GM10248 (cell line): ENCODE results near the gene POMGNT1.

Source experiments
- CTCF ChIA-PET: fragments of 300-600 bp; sonication (Branson Sonifier 250); formaldehyde crosslinking; extraction: SDS; loops from one replicate; lab custom pipeline; 2021; ENCODE audit warnings: antibody characterized with exemption; lab: Yijun Ruan, JAX
- POLR2A ChIA-PET: fragments of 350-650 bp; sonication (Branson Sonifier 250); formaldehyde crosslinking; extraction: SDS; loops from one replicate; lab custom pipeline; 2020; ENCODE audit warnings: antibody characterized with exemption; lab: Yijun Ruan, JAX
- DNase-seq: peaks from one replicate; pipeline ENCODE4 v3.0.0; 2012; ENCODE audit errors: extremely low spot score
- TF ChIP-seq, protein P1 (sequence below): IDR thresholded peaks from 2 replicates; pipeline ENCODE4 v1.5.1; 2012; ENCODE audit warnings: mild to moderate bottlenecking, low read depth; ENCODE audit errors: extremely low read depth, missing control alignments, control extremely low read depth

The POMGNT1 gene

DNA sequence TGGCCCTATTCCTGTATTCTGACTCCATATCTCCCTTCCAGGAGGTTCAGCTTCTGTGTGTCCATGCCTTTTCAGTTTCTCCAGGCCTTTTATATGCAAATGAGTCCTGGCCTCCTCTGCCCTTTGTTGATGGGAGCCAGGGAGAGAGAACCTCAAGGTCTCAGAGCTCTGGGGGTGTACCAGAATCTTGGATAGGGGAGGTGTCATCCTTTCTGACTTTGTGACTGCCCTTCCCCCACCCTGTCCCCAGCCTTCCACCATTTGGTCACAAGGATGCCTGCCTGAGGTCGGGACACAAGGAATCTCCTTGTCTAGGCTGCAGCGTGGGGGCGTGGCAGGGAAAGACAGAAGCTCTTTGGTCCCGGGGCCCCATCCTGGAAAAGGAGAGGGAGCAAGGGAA, 23.5 kb upstream of the POMGNT1 start:
- ChIA-PET CTCF (interaction anchor here (0.8 to 5.4 kb wide), 7 partner anchors 12 to 238 kb away, joined by 3 to 110 read pairs (median 4); no protein-coding TSS in a partner anchor), POLR2A (interaction anchor here (0.5 kb wide), 1 partner anchor 118 kb away, joined by 7 read pairs; no protein-coding TSS in a partner anchor)
- DNase-seq: no peak
- TF ChIP-seq, protein P1, sequence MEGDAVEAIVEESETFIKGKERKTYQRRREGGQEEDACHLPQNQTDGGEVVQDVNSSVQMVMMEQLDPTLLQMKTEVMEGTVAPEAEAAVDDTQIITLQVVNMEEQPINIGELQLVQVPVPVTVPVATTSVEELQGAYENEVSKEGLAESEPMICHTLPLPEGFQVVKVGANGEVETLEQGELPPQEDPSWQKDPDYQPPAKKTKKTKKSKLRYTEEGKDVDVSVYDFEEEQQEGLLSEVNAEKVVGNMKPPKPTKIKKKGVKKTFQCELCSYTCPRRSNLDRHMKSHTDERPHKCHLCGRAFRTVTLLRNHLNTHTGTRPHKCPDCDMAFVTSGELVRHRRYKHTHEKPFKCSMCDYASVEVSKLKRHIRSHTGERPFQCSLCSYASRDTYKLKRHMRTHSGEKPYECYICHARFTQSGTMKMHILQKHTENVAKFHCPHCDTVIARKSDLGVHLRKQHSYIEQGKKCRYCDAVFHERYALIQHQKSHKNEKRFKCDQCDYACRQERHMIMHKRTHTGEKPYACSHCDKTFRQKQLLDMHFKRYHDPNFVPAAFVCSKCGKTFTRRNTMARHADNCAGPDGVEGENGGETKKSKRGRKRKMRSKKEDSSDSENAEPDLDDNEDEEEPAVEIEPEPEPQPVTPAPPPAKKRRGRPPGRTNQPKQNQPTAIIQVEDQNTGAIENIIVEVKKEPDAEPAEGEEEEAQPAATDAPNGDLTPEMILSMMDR: no peak

- POLR2A ChIA-PET: no interaction called here
- TF ChIP-seq, protein P1: no peak
- CTCF ChIA-PET: interaction anchor here (1.0 to 5.4 kb wide), 5 partner anchors 11 to 186 kb away, joined by 3 to 110 read pairs (median 51); no protein-coding TSS in a partner anchor
- DNase-seq: no peak
These were observed 22.6 kb upstream of the POMGNT1 start for GRCh38 chr1:46220808-46221207.

GRCh38 chr1:46219551-46220520, 21.6 kb upstream of the POMGNT1 start:
- TF ChIP-seq, protein P1: no peak
- DNase-seq: no peak
- ChIA-PET CTCF (interaction anchor here (0.9 to 2.2 kb wide), 5 partner anchors 8 to 184 kb away, joined by 3 to 11 read pairs (median 4); no protein-coding TSS in a partner anchor), POLR2A (no interaction called here)

DNA sequence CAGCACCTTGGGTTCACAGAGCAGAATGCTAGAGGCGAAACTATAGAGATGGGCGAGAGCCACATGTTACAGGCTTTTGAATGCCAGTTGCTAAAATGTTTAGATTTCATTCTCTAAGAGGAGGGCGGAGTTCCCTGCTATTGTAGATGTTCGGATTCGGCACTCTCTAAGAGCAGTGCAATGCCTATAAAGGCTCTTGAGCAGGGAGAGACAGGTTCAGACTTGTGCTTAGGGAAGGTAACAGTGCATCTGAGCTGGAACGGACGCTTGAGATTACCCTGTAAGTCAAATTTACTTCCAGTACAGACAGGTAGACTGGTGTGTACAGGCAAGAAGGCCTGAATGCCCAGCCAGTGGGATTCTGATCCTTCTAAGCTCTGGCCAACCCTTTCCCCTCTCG, 20.2 kb upstream of the POMGNT1 start:
- CTCF ChIA-PET: interaction anchor here (0.7 to 2.2 kb wide), 4 partner anchors 10 to 37 kb away, joined by 3 to 11 read pairs (median 6); no protein-coding TSS in a partner anchor
- TF ChIP-seq, protein P1: no peak
- POLR2A ChIA-PET: no interaction called here
- DNase-seq: no peak

GRCh38 chr1:46215504-46215903, 17.3 kb upstream of the POMGNT1 start:
- ChIA-PET CTCF (no interaction called here), POLR2A (no interaction called here)
- no peak for DNase-seq
- TF ChIP-seq, protein P1: no peak

- CTCF ChIA-PET: interaction anchor here (3.0 kb wide), 1 partner anchor 13 kb away, joined by 14 read pairs; no protein-coding TSS in a partner anchor
- POLR2A ChIA-PET: no interaction called here
These were observed 12.8 kb upstream of the POMGNT1 start for GRCh38 chr1:46211051-46211450.

More at GRCh38 chr1:46211051-46211450, 12.8 kb upstream of the POMGNT1 start:
- no peak for DNase-seq
- TF ChIP-seq, protein P1: no peak
